HCT116 (cell line): ENCODE measurements around the gene CSF1R. TPM values are rescaled to one million over a fixed set of nuclear protein-coding genes. Genes with fewer than 3 reads are reported as not detected.

ENCODE experiments used
- ATAC-seq: fragments of 200-7000 bp; cut with Tn5 transposase; 2 replicates; pipeline ENCODE4 v1.9.1; 2020; ENCODE audit warnings: mild to moderate bottlenecking, moderate library complexity
- BruUV-seq: library from RNA; stranded (reverse); fragments of 400-500 nt; replicated peaks from 2 replicates; lab custom pipeline; 2021; lab: Mats Ljungman, UMichigan
- CTCF ChIA-PET: fragments of 300-600 bp; sonication (Branson Sonifier 250); formaldehyde crosslinking; loops from one replicate; lab custom pipeline; 2021; ENCODE audit warnings: antibody characterized with exemption; lab: Charles Lee
- POLR2A ChIA-PET: fragments of 300-600, 350-600 bp; sonication (Branson Sonifier 250); formaldehyde crosslinking; loops from one replicate; lab custom pipeline; 2021; ENCODE audit warnings: antibody characterized with exemption; lab: Charles Lee
- RAD21 ChIA-PET, 2 experiments: fragments of 300-600 bp; sonication (Branson Sonifier 250); formaldehyde crosslinking; loops; one replicate each; lab custom pipeline; 2023; ENCODE audit warnings: low total read pairs in 2 of 2; ENCODE audit not compliant: uncharacterized antibody in 2 of 2, unreplicated experiment in 2 of 2, low non-redundant PET in 1 of 2; lab: Charles Lee
- DNase-seq: peaks from one replicate; pipeline ENCODE4 v3.0.0-alpha.2; 2010; ENCODE audit warnings: low read depth, low spot score
- H2AFZ ChIP-seq: fragments of 200-600 bp; shearing (Covaris generic), sonication (generic); 2 replicates; pipeline ENCODE4 v1.6.1; 2017; ENCODE audit warnings: low read depth, mixed run types, mixed read lengths, antibody characterized with exemption, low read length; ENCODE audit not compliant: poor library complexity, severe bottlenecking
- H3K27ac ChIP-seq: 2 replicates; pipeline ENCODE4 v1.5.1; 2012; ENCODE audit warnings: low read depth, low read length
- H3K27me3 ChIP-seq: fragments of 200-600 bp; sonication (generic); 2 replicates; pipeline ENCODE4 v1.6.1; 2016; ENCODE audit warnings: mixed run types, low read length, mixed read lengths; ENCODE audit not compliant: insufficient read depth
- H3K36me3 ChIP-seq, 2 experiments: fragments of 200-500 bp in 1 of 2; fragments of 200-600 bp in 1 of 2; sonication (Bioruptor generic) in 1 of 2; sonication (generic) in 1 of 2; 2 replicates each; pipeline versions ENCODE4 v1.5.1 to v1.6.1; 2014 to 2016; ENCODE audit warnings: low read length in 2 of 2, inconsistent platforms in 1 of 2, mixed read lengths in 1 of 2, mixed run types in 1 of 2; ENCODE audit not compliant: insufficient read depth in 2 of 2, control insufficient read depth in 1 of 2
- H3K4me1 ChIP-seq, 2 experiments: fragments of 200-600 bp in 1 of 2; sonication (generic) in 1 of 2; 2 replicates each; pipeline versions ENCODE4 v1.5.1 to v1.6.1; 2012 to 2017; ENCODE audit warnings: low read length in 2 of 2, inconsistent platforms in 1 of 2, mild to moderate bottlenecking in 1 of 2, mixed read lengths in 1 of 2, mixed run types in 1 of 2, moderate library complexity in 1 of 2; ENCODE audit not compliant: insufficient read depth in 2 of 2, control insufficient read depth in 1 of 2
- H3K4me2 ChIP-seq: fragments of 200-600 bp; sonication (generic); 2 replicates; pipeline ENCODE4 v1.6.1; 2017; ENCODE audit warnings: mixed run types, low read length, mixed read lengths
- H3K4me3 ChIP-seq, 2 experiments: fragments of 200-600 bp in 1 of 2; sonication (generic) in 1 of 2; replicated peaks in 1 of 2; 2 replicates each; pipeline ENCODE4 v1.5.1; 2011 to 2016; ENCODE audit warnings: low read length in 2 of 2, control low read depth in 1 of 2, low read depth in 1 of 2, mild to moderate bottlenecking in 1 of 2, mixed read lengths in 1 of 2, mixed run types in 1 of 2
- H3K79me2 ChIP-seq: fragments of 200-600 bp; sonication (generic); 2 replicates; pipeline ENCODE4 v1.6.1; 2017; ENCODE audit warnings: mild to moderate bottlenecking, mixed run types, low read length, moderate library complexity, mixed read lengths; ENCODE audit not compliant: insufficient read depth
- H3K9ac ChIP-seq: fragments of 200-600 bp; sonication (generic); 2 replicates; pipeline ENCODE4 v1.6.1; 2016; ENCODE audit warnings: low read length, mixed read lengths
- H3K9me2 ChIP-seq: fragments of 200-600 bp; sonication (generic), shearing (Covaris generic); 2 replicates; pipeline ENCODE4 v1.6.1; 2017; ENCODE audit warnings: mixed run types, mild to moderate bottlenecking, moderate library complexity; ENCODE audit not compliant: insufficient read depth
- H3K9me3 ChIP-seq, 2 experiments: fragments of 200-500 bp in 1 of 2; fragments of 200-600 bp in 1 of 2; sonication (Bioruptor generic) in 1 of 2; sonication (generic) in 1 of 2; 2 replicates each; pipeline ENCODE4 v1.6.1; 2014 to 2017; ENCODE audit warnings: low read length in 2 of 2, mixed read lengths in 2 of 2, inconsistent platforms in 1 of 2, low read depth in 1 of 2, mild to moderate bottlenecking in 1 of 2, mixed run types in 1 of 2, moderate library complexity in 1 of 2; ENCODE audit not compliant: control insufficient read depth in 1 of 2, insufficient read depth in 1 of 2
- H4K20me1 ChIP-seq: fragments of 200-600 bp; sonication (generic), shearing (Covaris generic); 2 replicates; pipeline ENCODE4 v1.6.1; 2017; ENCODE audit warnings: mixed run types, mild to moderate bottlenecking, moderate library complexity; ENCODE audit not compliant: insufficient read depth
- CBX3 ChIP-seq: IDR thresholded peaks from 2 replicates; pipeline ENCODE4 v1.6.1; 2012; ENCODE audit warnings: low read depth
- EGR1 ChIP-seq: IDR thresholded peaks from 2 replicates; pipeline ENCODE4 v1.6.1; 2012; ENCODE audit warnings: low read depth
- ELF1 ChIP-seq: IDR thresholded peaks from 2 replicates; pipeline ENCODE4 v1.6.1; 2012; ENCODE audit warnings: low read depth, borderline replicate concordance
- POLR2A ChIP-seq: IDR thresholded peaks from 2 replicates; pipeline ENCODE4 v1.7.0; 2011; ENCODE audit warnings: borderline replicate concordance; ENCODE audit not compliant: insufficient read depth, insufficient read length; ENCODE audit errors: extremely low read depth
- RAD21 ChIP-seq: IDR thresholded peaks from 2 replicates; pipeline ENCODE4 v1.6.1; 2012; ENCODE audit warnings: low read depth, mild to moderate bottlenecking
- REST ChIP-seq: IDR thresholded peaks from 2 replicates; pipeline ENCODE4 v1.6.1; 2012; ENCODE audit warnings: low read depth
- SIN3A ChIP-seq: IDR thresholded peaks from 2 replicates; pipeline ENCODE4 v1.6.1; 2012; ENCODE audit warnings: low read depth
- SP1 ChIP-seq: IDR thresholded peaks from 2 replicates; pipeline ENCODE4 v1.6.1; 2012; ENCODE audit warnings: low read depth
- intact Hi-C: fragments of 100-400 bp; cut with micrococcal nuclease; formaldehyde crosslinking; loops from 2 replicates; pipeline ENCODE4 v1.10.0; 2022
- total RNA-seq: library from RNA; stranded (reverse); gene quantifications from one replicate; pipeline ENCODE4 v1.2.1, GENCODE V29; 2021; ENCODE audit not compliant: unreplicated experiment
- TF ChIP-seq, protein P1 (sequence below), 3 experiments: fragments of 200-600 bp in 1 of 3; sonication (generic) in 1 of 3; IDR thresholded peaks in 2 of 3; conservative IDR thresholded peaks in 1 of 3; 2 replicates each; pipeline ENCODE4 v1.5.1; 2012 to 2017; ENCODE audit warnings: low read depth in 2 of 3, low read length in 2 of 3, antibody characterized with exemption in 1 of 3, borderline replicate concordance in 1 of 3, control low read depth in 1 of 3, mild to moderate bottlenecking in 1 of 3, mixed read lengths in 1 of 3, mixed run types in 1 of 3, moderate library complexity in 1 of 3; ENCODE audit not compliant: insufficient read depth in 1 of 3

CSF1R gene
- total RNA-seq, 1 experiment from 2014 or later: 0.17 TPM

DNA sequence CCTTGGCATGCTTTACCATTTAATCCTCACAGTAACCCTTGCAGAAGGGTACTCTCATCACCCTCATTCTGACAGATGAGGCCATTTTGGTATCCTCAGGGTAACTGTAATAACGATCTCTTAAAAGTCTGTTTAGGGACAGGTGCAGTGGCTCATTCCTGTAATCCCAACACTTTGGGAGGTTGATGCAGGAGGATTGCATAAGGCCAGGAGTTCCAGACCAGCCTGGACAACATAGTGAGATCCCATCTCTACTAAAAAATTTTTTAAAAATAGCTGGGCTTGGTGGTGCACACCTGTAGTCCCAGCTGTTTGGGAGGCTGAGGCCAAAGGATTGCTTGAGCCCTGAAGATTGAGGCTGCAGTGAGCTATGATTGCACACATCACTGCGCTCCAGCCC, 31.8 kb downstream of the CSF1R start:
- Histone ChIP-seq H3K36me3 (peaks cover 20 to 27% of the 10 kb centered on the region in 2 experiments; a peak in 3 of 4 replicates), H3K27me3 (no peaks in the 10 kb centered on the region), H3K9me2 (no peaks in the 10 kb centered on the region), H2AFZ (no peak overlapping the region), H3K9me3 (no peaks in the 10 kb centered on the region), H3K4me3 (no peak overlapping the region), H3K79me2 (no peaks in the 10 kb centered on the region), H3K4me1 (peaks cover 0 to 34% of the 10 kb centered on the region in 2 experiments; a peak in 2 of 4 replicates), H4K20me1 (no peaks in the 10 kb centered on the region), H3K4me2 (no peak overlapping the region), H3K9ac (no peak overlapping the region), H3K27ac (no peak overlapping the region)
- POLR2A ChIA-PET: no interaction called here
- ATAC-seq (no peak), DNase-seq (no peak)
- CTCF ChIA-PET: no interaction called here
- intact Hi-C loops: no loop called here
- no TSS peak for BruUV-seq
- TF ChIP-seq CBX3 (no peak), POLR2A (no peak), ELF1 (no peak), SIN3A (no peak), SP1 (no peak), REST (no peak), RAD21 (no peak), EGR1 (no peak)
- TF ChIP-seq, protein P1, sequence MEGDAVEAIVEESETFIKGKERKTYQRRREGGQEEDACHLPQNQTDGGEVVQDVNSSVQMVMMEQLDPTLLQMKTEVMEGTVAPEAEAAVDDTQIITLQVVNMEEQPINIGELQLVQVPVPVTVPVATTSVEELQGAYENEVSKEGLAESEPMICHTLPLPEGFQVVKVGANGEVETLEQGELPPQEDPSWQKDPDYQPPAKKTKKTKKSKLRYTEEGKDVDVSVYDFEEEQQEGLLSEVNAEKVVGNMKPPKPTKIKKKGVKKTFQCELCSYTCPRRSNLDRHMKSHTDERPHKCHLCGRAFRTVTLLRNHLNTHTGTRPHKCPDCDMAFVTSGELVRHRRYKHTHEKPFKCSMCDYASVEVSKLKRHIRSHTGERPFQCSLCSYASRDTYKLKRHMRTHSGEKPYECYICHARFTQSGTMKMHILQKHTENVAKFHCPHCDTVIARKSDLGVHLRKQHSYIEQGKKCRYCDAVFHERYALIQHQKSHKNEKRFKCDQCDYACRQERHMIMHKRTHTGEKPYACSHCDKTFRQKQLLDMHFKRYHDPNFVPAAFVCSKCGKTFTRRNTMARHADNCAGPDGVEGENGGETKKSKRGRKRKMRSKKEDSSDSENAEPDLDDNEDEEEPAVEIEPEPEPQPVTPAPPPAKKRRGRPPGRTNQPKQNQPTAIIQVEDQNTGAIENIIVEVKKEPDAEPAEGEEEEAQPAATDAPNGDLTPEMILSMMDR (IDR thresholded peaks at IDR 0.05 in 2 of 3, conservative IDR thresholded peaks at IDR 0.05 in 1 of 3; ENCODE audit: borderline replicate concordance in 1 of 3, insufficient read depth in 1 of 3, low read depth in 2 of 3, low read length in 2 of 3): no peak
- RAD21 ChIA-PET: no interaction called here
